Skeletal muscle satellite cell (primary cell): ENCODE measurements around the gene IDUA.
"Not testable (repeated sequence)": the region's sequence is repeated elsewhere in the genome, so short reads cannot be mapped to it uniquely, and the experiment has no call there.

Experiments used
- H3K27me3 ChIP-seq: 2 replicates; pipeline ENCODE4 v1.7.0; 2013; ENCODE audit warnings: low read length; ENCODE audit not compliant: control insufficient read depth, insufficient read depth
- H3K36me3 ChIP-seq: 2 replicates; pipeline ENCODE4 v1.7.0; 2013; ENCODE audit warnings: mild to moderate bottlenecking, control low read depth, low read length; ENCODE audit not compliant: insufficient read depth
- H3K4me1 ChIP-seq: 2 replicates; pipeline ENCODE4 v1.7.0; 2013; ENCODE audit warnings: low read length; ENCODE audit not compliant: control insufficient read depth, insufficient read depth
- H3K4me2 ChIP-seq: 2 replicates; pipeline ENCODE4 v1.7.0; 2013; ENCODE audit warnings: mild to moderate bottlenecking, low read length
- H3K4me3 ChIP-seq: 2 replicates; pipeline ENCODE4 v1.7.0; 2013; ENCODE audit warnings: low read length
- H3K9ac ChIP-seq: 2 replicates; pipeline ENCODE4 v1.7.0; 2013; ENCODE audit warnings: mild to moderate bottlenecking, low read depth, low read length, moderate library complexity
- H3K9me3 ChIP-seq: replicated peaks from 2 replicates; pipeline ENCODE4 v1.7.0; 2013; ENCODE audit warnings: mild to moderate bottlenecking, control low read depth, low read length

IDUA gene

DNA sequence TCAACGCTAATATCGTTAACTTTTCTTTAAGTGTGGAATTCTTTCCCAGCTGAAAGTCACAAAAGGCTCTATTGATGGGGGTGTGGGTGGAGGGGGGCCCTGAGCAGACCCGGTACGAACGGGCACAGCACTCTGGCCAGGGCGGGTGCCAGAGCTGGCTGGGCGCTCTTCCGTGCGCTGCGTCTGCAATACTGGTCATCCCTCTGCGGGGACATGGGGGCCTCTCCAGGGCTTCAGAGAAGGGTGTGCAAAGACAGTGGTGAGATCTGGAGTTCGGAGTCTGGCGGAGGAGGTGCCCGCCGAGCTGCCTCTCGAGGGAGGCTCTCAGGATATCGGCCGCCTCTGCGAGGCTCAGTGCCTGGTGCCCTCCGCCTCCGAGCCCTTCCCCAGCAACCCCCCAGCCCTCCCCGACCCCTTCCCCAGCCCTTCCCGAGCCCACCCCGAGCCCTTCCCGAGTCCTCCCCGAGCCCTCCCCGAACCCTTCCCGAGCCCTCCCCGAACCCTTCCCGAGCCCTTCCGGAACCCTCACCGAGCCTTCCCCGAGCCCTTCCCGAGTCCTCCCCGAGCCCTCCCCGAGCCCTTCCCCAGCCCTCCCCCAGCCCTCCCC, 58.9 kb downstream of the IDUA start:
- Histone ChIP-seq H3K4me2 (peak overlapping the region; percentile 43), H3K27me3 (peaks cover 16% of the 10 kb centered on the region), H3K4me1 (peaks cover 59% of the 10 kb centered on the region), H3K9ac (no peak overlapping the region), H3K9me3 (no peaks in the 10 kb centered on the region), H3K36me3 (no peaks in the 10 kb centered on the region), H3K4me3 (peak overlapping the region; percentile 45)

DNA sequence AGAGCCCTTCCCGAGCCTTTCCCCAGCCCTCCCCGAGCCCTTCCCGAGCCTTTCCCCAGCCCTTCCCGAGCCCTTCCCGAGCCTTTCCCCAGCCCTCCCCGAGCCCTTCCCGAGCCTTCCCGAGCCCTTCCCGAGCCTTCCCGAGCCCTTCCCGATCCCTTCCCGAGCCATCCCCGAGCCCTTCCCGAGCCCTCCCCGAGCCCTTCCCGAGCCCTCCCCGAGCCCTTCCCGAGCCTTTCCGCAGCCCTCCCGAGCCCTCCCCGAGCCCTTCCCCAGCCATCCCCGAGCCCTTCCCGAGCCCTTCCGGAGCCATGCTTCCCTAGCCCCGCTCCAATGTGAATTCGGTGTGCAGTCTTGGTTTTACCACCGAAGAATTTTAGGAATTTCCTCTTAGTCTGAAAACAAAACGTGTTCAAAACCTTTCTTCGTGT, 59.8 kb downstream of the IDUA start:
- peak overlapping the region; percentile 5 for H3K4me3 ChIP-seq
- H3K4me1 ChIP-seq, result peaks cover 50% of the 10 kb centered on the region
- H3K9me3 ChIP-seq, H3K9ac ChIP-seq, H3K36me3 ChIP-seq: not testable (repeated sequence)
- peak overlapping the region; percentile 56 for H3K4me2 ChIP-seq
- peaks cover 25% of the 10 kb centered on the region for H3K27me3 ChIP-seq

DNA sequence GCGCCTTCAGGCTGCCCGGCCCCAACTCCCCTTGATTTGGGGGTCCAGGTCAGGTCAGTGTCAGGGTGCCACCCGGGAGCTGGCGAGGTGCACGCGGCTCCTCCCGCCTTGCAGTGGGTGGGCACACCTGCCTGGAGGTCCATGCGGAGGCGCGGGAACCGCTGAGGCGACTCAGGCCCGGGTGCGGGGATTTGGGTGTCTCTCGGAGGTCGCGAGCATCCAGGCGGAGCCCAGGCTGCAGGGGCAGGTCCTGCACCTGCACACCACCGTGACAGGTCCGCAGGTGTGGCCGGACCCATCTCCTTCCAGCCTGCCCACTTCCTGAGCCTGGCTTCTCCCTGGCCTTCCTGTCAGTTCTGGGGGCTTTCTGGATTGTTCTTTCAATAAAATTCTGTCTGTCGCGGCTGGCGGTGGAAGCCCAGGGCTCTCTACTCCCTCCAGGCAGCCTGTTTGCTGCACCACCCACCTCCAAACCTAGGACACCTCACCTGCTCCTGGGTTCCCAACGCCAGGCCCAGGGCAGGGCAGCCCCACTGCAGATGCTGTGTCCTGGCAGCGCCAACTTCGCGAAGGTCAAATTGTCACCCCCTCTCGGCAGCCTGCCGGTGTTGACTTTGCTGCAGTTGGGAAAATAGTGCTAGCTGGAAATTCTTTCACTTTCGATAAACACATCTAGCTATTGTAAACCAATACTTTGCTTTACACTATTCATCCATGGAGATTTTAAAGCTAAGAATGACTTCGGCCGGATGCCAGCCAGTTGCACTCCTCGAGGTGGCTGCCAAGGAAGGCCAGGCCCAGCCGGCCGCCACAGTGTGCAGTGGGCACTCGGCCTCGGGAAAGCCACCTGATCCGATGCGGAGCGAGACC, 60.5 kb downstream of the IDUA start:
- Histone ChIP-seq H3K4me3 (peak overlapping the region; percentile 5), H3K9me3 (no peaks in the 10 kb centered on the region), H3K9ac (no peak overlapping the region), H3K4me1 (peaks cover 47% of the 10 kb centered on the region), H3K27me3 (peaks cover 33% of the 10 kb centered on the region), H3K4me2 (peak overlapping the region; percentile 56), H3K36me3 (no peaks in the 10 kb centered on the region)

DNA sequence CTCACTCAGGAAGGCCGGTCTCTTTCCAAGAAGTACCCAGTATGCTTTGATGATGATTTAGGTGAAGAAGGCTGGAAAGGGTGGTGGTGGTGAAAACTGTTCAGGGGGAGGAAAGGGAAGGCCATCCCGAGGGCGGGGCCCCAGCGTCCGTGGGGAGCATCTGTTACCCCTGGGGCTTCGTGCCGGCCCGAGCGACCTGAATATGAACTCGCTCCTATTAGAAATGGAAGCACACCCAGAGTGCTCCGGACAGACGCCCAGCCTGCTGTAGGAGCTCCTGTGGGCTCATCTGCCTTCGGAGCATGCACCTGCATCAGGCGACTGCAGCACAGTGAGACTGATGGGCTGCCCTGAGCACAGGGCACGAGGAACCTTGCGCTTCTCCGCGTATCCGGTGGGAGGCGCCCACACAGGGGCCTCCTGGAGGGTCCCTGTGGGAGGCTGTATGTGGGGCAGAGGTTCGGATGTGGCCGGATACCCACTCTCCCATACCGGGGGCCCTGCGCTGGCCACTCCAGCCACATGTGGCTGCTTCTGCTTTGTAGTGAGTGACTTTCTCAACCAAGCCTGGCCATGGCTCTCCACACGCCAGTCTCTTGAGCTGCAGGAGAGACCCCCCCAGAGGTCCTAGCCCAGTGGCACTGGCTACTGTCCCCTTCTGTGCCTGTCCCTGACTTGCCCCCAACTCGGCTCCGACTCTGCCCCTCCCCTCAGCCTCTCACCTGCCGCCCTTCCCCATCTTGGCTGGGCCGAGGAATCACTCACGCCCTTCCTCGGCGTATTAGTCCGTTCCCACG, 61.3 kb downstream of the IDUA start:
- H3K9ac ChIP-seq, result no peak overlapping the region
- H3K36me3 ChIP-seq, result no peaks in the 10 kb centered on the region
- H3K9me3 ChIP-seq, result no peaks in the 10 kb centered on the region
- H3K27me3 ChIP-seq, result peaks cover 41% of the 10 kb centered on the region
- H3K4me3 ChIP-seq, result no peak overlapping the region
- H3K4me1 ChIP-seq, result peaks cover 52% of the 10 kb centered on the region
- peak overlapping the region; percentile 56 for H3K4me2 ChIP-seq

DNA sequence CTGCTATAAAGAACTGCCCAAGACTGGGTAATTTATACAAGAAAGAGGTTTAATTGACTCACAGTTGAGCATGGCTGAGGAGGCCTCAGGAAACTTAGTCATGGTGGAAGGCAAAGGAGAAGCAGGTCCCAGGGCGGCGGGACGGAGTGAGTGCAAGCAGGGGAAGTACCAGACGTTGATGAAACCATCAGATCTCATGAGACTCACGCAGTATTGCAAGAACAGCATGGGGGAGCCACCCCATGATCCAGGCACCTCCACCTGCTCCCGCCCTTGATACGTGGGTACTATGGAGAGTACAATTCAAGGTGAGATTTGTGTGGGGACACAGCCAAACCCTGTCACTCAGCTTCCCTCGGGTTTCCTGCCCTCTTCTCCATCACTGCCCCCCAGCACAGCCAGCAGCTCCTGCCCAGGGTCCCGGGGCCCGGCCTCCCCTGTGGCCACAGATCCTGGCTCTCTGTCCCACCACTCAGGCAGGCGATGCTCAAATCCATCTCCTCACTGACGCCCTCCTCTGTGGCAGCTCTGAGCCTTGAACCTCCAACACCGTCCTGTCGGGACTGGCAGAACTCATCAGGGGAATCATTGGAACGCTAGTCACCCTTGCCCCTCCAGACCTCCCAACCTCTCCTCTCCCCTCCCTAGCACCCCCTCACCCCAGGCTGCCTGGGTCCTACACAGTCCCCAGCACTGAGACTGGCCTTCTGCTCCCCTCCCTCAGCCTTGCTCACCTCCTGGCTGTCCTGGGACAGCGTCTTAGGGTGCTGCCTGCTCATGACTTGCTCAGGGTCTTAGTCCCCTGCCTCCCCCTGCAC, 62.1 kb downstream of the IDUA start:
- Histone ChIP-seq H3K4me3 (no peak overlapping the region), H3K4me2 (no peak overlapping the region), H3K9ac (no peak overlapping the region), H3K27me3 (peaks cover 45% of the 10 kb centered on the region), H3K9me3 (no peaks in the 10 kb centered on the region), H3K4me1 (peaks cover 50% of the 10 kb centered on the region), H3K36me3 (no peaks in the 10 kb centered on the region)

DNA sequence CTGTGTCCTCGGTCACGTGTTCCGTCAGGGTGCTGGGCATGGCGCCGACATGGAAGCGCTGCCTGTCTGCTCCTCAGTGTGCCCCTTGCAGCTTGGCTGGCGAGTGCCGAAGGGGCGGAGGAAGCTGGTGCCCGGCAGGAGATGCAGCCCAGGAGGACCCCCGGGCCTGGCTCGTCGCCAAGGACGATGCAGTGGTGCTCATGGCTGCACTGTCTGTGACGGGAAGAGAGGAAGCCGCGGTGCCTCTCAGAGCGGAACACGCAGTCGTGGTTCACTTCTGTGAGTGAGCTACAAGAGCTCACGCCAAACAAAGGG, 62.7 kb downstream of the IDUA start:
- peaks cover 44% of the 10 kb centered on the region for H3K4me1 ChIP-seq
- H3K4me2 ChIP-seq, result no peak overlapping the region
- no peaks in the 10 kb centered on the region for H3K9me3 ChIP-seq
- H3K4me3 ChIP-seq, result no peak overlapping the region
- H3K27me3 ChIP-seq, result peaks cover 45% of the 10 kb centered on the region
- H3K36me3 ChIP-seq, result no peaks in the 10 kb centered on the region
- no peak overlapping the region for H3K9ac ChIP-seq

DNA sequence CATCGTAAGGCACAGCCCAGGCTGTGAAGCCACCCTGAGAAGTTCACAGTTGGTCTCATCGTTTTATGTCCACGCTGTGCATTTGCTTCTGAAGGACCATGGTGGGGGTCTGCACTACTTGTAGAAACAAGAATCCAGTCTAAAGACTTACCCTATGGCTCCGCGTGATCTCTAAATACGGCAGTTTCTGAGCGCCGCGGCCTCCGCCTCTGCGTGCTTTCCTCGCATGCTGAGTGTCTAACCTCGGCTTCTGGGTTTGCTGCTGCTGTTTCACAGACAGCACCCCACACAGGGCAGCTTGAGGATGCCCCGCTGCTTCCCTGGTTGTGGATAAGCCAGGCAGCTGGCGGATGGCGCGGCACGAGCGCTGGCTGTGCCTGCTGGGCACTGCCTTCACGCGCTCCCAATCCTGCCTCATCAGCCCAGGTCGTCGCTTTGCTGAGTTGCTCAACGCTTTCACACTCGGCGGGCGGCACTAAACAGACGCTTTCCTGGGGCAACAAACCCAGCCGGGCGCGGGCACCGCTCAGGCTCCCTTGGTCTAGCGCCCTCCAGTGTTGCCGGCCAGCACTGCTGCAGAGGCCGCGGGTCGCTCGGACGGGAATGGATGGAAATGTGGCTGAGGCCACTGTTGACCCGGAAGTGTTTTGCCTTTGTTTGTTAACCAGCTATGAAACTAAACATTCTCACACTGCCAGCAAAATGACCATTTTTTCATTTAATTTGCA, 63.8 kb downstream of the IDUA start:
- Histone ChIP-seq H3K4me1 (peaks cover 33% of the 10 kb centered on the region), H3K9ac (no peak overlapping the region), H3K4me2 (no peak overlapping the region), H3K36me3 (no peaks in the 10 kb centered on the region), H3K9me3 (no peaks in the 10 kb centered on the region), H3K27me3 (peaks cover 43% of the 10 kb centered on the region), H3K4me3 (no peak overlapping the region)

DNA sequence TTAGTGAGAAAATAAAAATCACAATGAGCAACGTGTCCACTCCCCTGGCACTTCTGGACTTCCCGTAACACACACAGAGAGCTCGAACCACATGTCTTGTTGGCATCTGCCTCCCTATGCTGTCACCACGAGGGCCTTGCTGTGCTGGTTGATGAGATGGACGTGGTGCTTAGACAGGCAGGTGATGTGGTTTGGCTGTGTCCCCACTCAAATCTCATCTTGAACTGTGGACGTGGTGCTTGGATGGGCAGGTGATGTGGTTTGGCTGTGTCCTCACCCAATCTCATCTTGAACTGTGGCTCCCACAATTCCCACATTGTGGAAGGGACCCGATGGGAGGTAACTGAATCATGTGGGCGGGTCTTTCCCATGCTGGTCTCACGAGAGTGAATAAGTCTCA, 64.6 kb downstream of the IDUA start:
- Histone ChIP-seq H3K9ac (no peak overlapping the region), H3K4me3 (no peak overlapping the region), H3K4me2 (no peak overlapping the region), H3K27me3 (peaks cover 51% of the 10 kb centered on the region), H3K36me3 (no peaks in the 10 kb centered on the region), H3K9me3 (no peaks in the 10 kb centered on the region), H3K4me1 (peaks cover 31% of the 10 kb centered on the region)

DNA sequence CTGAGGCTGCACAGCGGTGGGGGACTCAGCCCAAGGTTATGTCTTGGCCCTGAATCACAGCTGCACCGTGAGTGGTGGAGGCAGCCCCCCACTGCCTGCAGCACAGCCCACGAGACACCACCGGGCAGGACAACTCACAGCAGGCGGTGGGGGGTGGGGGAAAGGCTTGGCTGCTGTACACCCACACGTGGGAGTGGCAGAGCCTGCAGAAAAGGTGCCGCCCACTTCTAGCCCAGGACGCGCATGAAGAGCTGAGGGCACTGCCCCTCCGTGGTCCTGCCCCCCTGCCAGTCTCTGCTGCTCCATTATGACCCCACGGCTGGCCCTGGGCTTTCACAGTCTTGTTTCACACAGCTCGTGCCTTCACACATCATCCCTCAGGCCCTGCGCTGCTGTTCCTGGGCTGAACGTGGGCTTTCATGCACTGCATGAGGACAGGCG, 65.4 kb downstream of the IDUA start:
- H3K4me3 ChIP-seq, result no peak overlapping the region
- H3K4me2 ChIP-seq, result no peak overlapping the region
- H3K27me3 ChIP-seq, result peaks cover 59% of the 10 kb centered on the region
- no peaks in the 10 kb centered on the region for H3K9me3 ChIP-seq
- H3K9ac ChIP-seq, result no peak overlapping the region
- peaks cover 23% of the 10 kb centered on the region for H3K4me1 ChIP-seq
- no peaks in the 10 kb centered on the region for H3K36me3 ChIP-seq

DNA sequence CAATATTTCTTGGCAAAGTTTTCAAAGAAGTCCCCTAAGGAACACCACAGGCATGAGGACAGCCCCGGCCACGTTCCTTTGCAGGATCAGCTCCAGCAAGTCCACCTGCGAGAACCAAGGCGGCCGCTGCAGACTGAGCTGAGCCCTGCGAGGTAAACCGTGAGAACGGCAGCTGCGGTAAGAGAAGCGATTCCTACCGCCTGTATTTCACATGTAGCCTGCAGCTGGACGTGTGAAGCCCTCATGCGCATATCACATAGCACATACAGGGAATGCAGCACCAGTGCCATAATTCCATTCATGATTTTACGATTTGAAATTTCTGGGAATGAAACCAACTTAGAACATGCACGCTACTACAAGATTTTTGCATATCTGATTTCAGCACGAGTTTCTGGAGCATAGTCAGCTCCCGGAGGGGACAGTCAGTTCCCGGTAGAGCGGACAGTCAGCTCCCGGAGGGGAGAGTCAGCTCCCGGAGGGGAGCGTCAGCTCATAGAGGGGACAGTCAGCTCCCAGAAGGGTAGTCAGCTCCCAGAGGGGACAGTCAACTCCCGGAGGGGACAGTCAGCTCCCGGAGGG, 66.3 kb downstream of the IDUA start:
- Histone ChIP-seq H3K4me3 (peak overlapping the region; percentile 45), H3K27me3 (peaks cover 65% of the 10 kb centered on the region), H3K4me2 (peak overlapping the region; percentile 64), H3K4me1 (peaks cover 17% of the 10 kb centered on the region), H3K9me3 (no peaks in the 10 kb centered on the region), H3K36me3 (no peaks in the 10 kb centered on the region), H3K9ac (no peak overlapping the region)
